Neural cell (in vitro differentiated cells): ENCODE results near the gene LMAN2. TPM values are rescaled to one million over a fixed set of nuclear protein-coding genes. Genes with fewer than 3 reads are reported as not detected.

Source experiments
- H2AFZ ChIP-seq: fragments of 200-600, 300-800 bp; sonication (generic), shearing (Covaris generic); 2 replicates; pipeline ENCODE4 v1.6.0; 2014; ENCODE audit warnings: low read depth, mild to moderate bottlenecking, antibody characterized with exemption, low read length, moderate library complexity
- H3F3A ChIP-seq: fragments of 200-600 bp; shearing (Covaris generic); 2 replicates; pipeline ENCODE4 v1.6.1; 2016; ENCODE audit warnings: mild to moderate bottlenecking, moderate library complexity, mixed read lengths, antibody characterized with exemption, low read length; ENCODE audit not compliant: insufficient read depth, poor library complexity, severe bottlenecking
- H3K27ac ChIP-seq: fragments of 200-600, 300-800 bp; sonication (generic), shearing (Covaris generic); 2 replicates; pipeline ENCODE4 v1.5.1; 2014; ENCODE audit warnings: mild to moderate bottlenecking, low read length, moderate library complexity
- H3K27me3 ChIP-seq: fragments of 300-800, 200-600 bp; sonication (generic), shearing (Covaris generic); 2 replicates; pipeline ENCODE4 v1.6.0; 2014; ENCODE audit warnings: mild to moderate bottlenecking, low read depth, low read length, moderate library complexity; ENCODE audit not compliant: insufficient read depth
- H3K36me3 ChIP-seq: fragments of 300-800, 200-600 bp; sonication (generic), shearing (Covaris generic); 2 replicates; pipeline ENCODE4 v1.5.1; 2014; ENCODE audit warnings: mild to moderate bottlenecking, antibody characterized with exemption, low read length, moderate library complexity; ENCODE audit not compliant: insufficient read depth
- H3K4me2 ChIP-seq: fragments of 300-800, 200-600 bp; sonication (generic), shearing (Covaris generic); 2 replicates; pipeline ENCODE4 v1.6.0; 2014; ENCODE audit warnings: mild to moderate bottlenecking, low read length
- H3K4me3 ChIP-seq: fragments of 300-800, 200-600 bp; sonication (generic), shearing (Covaris generic); 2 replicates; pipeline ENCODE4 v1.5.1; 2014; ENCODE audit warnings: mild to moderate bottlenecking, low read length, moderate library complexity
- H3K79me2 ChIP-seq: fragments of 200-600 bp; shearing (Covaris generic); replicated peaks from 2 replicates; pipeline ENCODE4 v1.6.0; 2014; ENCODE audit warnings: mild to moderate bottlenecking, low read length, moderate library complexity; ENCODE audit not compliant: insufficient read depth
- H3K9ac ChIP-seq: fragments of 300-800, 200-600 bp; sonication (generic), shearing (Covaris generic); 2 replicates; pipeline ENCODE4 v1.6.1; 2016; ENCODE audit warnings: mild to moderate bottlenecking, low read length, mixed read lengths
- H3K9me2 ChIP-seq: fragments of 200-600 bp; shearing (Covaris generic); 2 replicates; pipeline ENCODE4 v1.6.1; 2016; ENCODE audit warnings: mild to moderate bottlenecking, low read length, mixed read lengths; ENCODE audit not compliant: insufficient read depth
- H3K9me3 ChIP-seq: fragments of 200-600, 300-800 bp; sonication (generic), shearing (Covaris generic); 2 replicates; pipeline ENCODE4 v1.6.1; 2016; ENCODE audit warnings: mild to moderate bottlenecking, mixed run types, low read length, moderate library complexity, mixed read lengths
- H4K20me1 ChIP-seq: fragments of 200-600 bp; shearing (Covaris generic); 2 replicates; pipeline ENCODE4 v1.6.1; 2016; ENCODE audit warnings: mild to moderate bottlenecking, mixed run types; ENCODE audit not compliant: insufficient read depth
- EP300 ChIP-seq: fragments of 450-650 bp; conservative IDR thresholded peaks from 2 replicates; pipeline ENCODE4 v1.6.1; 2014; ENCODE audit warnings: antibody characterized with exemption, mild to moderate bottlenecking, moderate library complexity; ENCODE audit not compliant: poor library complexity, severe bottlenecking
- EZH2 ChIP-seq: fragments of 200-600, 300-800 bp; shearing (Covaris generic), sonication (generic); IDR thresholded peaks from 2 replicates; pipeline ENCODE4 v1.6.1; 2014; ENCODE audit warnings: antibody characterized with exemption, low read length, borderline replicate concordance, mild to moderate bottlenecking; ENCODE audit not compliant: insufficient read depth, poor library complexity, severe bottlenecking
- MXI1 ChIP-seq: fragments of 450-650 bp; conservative IDR thresholded peaks from 2 replicates; pipeline ENCODE4 v1.6.1; 2014; ENCODE audit warnings: antibody characterized with exemption, mild to moderate bottlenecking; ENCODE audit not compliant: poor library complexity, severe bottlenecking
- POLR2AphosphoS5 ChIP-seq: IDR thresholded peaks from 2 replicates; pipeline ENCODE4 v1.6.1; 2012
- RAD21 ChIP-seq: fragments of 450-650 bp; conservative IDR thresholded peaks from 2 replicates; pipeline ENCODE4 v1.6.1; 2014; ENCODE audit warnings: antibody characterized with exemption, mild to moderate bottlenecking, moderate library complexity
- REST ChIP-seq: IDR thresholded peaks from 2 replicates; pipeline ENCODE4 v1.6.1; 2012; ENCODE audit warnings: borderline replicate concordance
- SMC3 ChIP-seq: fragments of 450-650 bp; conservative IDR thresholded peaks from 2 replicates; pipeline ENCODE4 v1.6.1; 2014; ENCODE audit warnings: antibody characterized with exemption, mild to moderate bottlenecking, moderate library complexity; ENCODE audit not compliant: poor library complexity
- TAF1 ChIP-seq: IDR thresholded peaks from 2 replicates; pipeline ENCODE4 v1.6.1; 2012; ENCODE audit warnings: low read depth
- polyA plus RNA-seq: library from polyadenylated mRNA; depleted of rRNA; stranded (reverse); fragments of >200 nt; gene quantifications from 2 replicates; pipeline ENCODE4 v1.2.3, GENCODE V29; 2014
- TF ChIP-seq, protein P1 (sequence below): fragments of 450-650 bp; IDR thresholded peaks from 2 replicates; pipeline ENCODE4 v1.5.1; 2014; ENCODE audit warnings: antibody characterized with exemption, mild to moderate bottlenecking, moderate library complexity; ENCODE audit not compliant: poor library complexity, severe bottlenecking

LMAN2 gene
- polyA plus RNA-seq, 1 donor from 2014 or later: 155 TPM

DNA sequence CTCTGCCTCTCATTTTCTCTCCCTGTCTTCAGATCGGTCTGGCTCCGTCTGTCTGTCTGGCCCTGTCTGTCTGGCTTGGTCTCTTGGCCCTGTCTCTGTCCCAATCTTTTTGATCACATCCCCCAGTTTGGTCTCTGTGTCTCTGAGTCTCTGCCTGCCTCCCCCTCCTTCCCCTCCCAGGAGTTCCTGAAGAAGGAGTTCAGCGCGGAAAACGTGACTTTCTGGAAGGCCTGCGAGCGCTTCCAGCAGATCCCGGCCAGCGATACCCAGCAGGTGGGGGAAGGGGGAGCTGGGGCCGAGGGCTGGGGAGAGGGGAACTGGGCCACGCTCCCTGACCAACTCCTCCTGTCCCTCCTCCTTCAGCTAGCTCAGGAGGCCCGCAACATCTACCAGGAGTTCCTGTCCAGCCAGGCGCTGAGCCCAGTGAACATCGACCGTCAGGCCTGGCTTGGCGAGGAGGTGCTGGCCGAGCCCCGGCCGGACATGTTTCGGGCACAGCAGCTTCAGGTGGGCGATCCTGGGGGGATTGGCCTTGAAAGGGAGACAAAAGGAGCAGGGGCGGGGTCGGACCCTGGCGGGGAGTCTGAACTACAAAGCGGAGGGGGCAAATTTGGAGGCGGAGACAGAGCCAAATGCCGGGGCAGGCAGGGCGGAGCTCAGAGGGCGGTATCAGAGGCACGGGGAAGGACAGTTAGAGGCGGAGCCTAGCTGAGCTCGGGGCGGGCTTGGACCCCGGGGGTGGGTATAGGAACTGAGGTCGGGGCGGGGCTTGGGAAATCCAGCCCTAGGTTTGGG is 15.3 kb upstream of the LMAN2 start:
- H3K9me3 ChIP-seq: no peaks in the 10 kb centered on the region
- H3K9ac ChIP-seq: no peak overlapping the region
- H3K4me2 ChIP-seq: no peak overlapping the region
- no peaks in the 10 kb centered on the region for H3K79me2 ChIP-seq
- H3K9me2 ChIP-seq: no peaks in the 10 kb centered on the region
- H3K36me3 ChIP-seq: no peaks in the 10 kb centered on the region
- H3K27ac ChIP-seq: no peak overlapping the region
- no peak for TF ChIP-seq TAF1
- TF ChIP-seq MXI1: no peak
- TF ChIP-seq RAD21: no peak
- no peak for TF ChIP-seq EZH2
- TF ChIP-seq SMC3: no peak
- no peak for TF ChIP-seq EP300
- TF ChIP-seq, protein P1, sequence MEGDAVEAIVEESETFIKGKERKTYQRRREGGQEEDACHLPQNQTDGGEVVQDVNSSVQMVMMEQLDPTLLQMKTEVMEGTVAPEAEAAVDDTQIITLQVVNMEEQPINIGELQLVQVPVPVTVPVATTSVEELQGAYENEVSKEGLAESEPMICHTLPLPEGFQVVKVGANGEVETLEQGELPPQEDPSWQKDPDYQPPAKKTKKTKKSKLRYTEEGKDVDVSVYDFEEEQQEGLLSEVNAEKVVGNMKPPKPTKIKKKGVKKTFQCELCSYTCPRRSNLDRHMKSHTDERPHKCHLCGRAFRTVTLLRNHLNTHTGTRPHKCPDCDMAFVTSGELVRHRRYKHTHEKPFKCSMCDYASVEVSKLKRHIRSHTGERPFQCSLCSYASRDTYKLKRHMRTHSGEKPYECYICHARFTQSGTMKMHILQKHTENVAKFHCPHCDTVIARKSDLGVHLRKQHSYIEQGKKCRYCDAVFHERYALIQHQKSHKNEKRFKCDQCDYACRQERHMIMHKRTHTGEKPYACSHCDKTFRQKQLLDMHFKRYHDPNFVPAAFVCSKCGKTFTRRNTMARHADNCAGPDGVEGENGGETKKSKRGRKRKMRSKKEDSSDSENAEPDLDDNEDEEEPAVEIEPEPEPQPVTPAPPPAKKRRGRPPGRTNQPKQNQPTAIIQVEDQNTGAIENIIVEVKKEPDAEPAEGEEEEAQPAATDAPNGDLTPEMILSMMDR: no peak
- no peaks in the 10 kb centered on the region for H4K20me1 ChIP-seq
- H3K27me3 ChIP-seq: peaks cover 8% of the 10 kb centered on the region
- H3K4me3 ChIP-seq: peak overlapping the region; percentile 48
- H3F3A ChIP-seq: no peaks in the 10 kb centered on the region
- H2AFZ ChIP-seq: no peak overlapping the region

GRCh38 chr5:177365845-177366527 is 14.5 kb upstream of the LMAN2 start:
- no peak for TF ChIP-seq EZH2
- no peak for TF ChIP-seq EP300
- TF ChIP-seq TAF1: no peak
- TF ChIP-seq SMC3: no peak
- no peak for TF ChIP-seq REST
- TF ChIP-seq POLR2AphosphoS5: no peak
- no peak for TF ChIP-seq MXI1
- TF ChIP-seq, protein P1: no peak
- TF ChIP-seq RAD21: no peak
- no peaks in the 10 kb centered on the region for H3K36me3 ChIP-seq
- H3K4me3 ChIP-seq: no peak overlapping the region
- no peaks in the 10 kb centered on the region for H3K9me3 ChIP-seq
- H3K27ac ChIP-seq: no peak overlapping the region
- no peaks in the 10 kb centered on the region for H3F3A ChIP-seq
- H4K20me1 ChIP-seq: no peaks in the 10 kb centered on the region
- H3K4me2 ChIP-seq: no peak overlapping the region
- peaks cover 8% of the 10 kb centered on the region for H3K27me3 ChIP-seq
- H3K79me2 ChIP-seq: no peaks in the 10 kb centered on the region
- H3K9ac ChIP-seq: no peak overlapping the region
- no peaks in the 10 kb centered on the region for H3K9me2 ChIP-seq
- H2AFZ ChIP-seq: no peak overlapping the region
